ENCODE measurements around the gene SPTB.

The SPTB gene

DNA sequence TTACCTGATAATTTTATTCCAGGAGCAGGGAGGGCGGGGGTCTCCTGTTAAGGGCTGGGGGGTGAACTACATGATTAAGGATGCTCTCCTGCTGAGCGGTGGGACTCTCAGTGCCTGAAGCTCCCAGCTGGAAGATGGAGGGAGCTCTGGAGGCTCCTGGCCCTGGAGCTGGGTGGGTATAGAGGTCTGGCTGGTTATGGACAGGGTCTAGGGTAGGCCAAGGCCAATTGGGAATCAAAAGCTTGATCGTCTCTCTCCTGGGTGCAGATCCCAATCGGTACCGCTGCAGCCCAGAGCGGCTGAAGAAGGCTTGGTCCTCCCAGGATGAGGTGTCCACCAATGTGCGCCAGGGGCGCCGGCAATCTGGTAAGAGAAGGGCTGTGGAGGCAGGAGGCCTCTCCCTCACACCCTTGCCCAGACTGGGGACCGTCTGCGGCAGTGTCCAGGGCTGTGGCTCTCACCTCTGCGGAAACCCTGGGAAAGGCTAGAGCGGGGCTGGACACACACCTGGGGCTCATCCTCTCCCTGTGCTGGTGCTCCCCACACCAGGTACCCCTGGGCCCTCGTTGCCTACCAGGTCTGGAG, 147.1 kb downstream of the SPTB start:
- no peak for TF ChIP-seq CTCF (IDR thresholded peaks at IDR 0.05; ENCODE audit: borderline replicate concordance, insufficient read depth, low read depth, low read length)
- H3K4me3 ChIP-seq (ENCODE audit: low read depth, low read length) = no peak overlapping the region

DNA sequence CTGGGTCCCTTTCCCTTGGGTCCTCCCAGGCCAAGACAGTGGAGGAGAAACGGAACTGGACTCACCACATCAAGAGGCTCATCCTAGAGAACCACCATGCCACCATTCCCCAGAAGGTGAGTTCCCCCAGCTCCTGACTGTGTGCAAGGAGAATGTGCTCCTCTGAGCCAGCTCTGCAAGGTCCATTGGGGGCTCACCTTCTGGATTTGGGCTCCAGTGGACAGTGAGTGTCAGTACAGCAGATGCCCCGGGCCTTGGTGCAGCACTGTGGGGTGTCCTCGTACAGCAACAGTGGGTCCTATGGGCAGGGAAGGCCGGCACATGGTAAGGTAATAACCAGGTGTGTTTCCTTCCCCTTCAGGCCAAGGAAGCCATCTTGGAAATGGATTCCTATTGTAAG, 147.6 kb downstream of the SPTB start:
- H3K4me3 ChIP-seq (ENCODE audit: low read depth, low read length) = no peak overlapping the region
- TF ChIP-seq CTCF (IDR thresholded peaks at IDR 0.05; ENCODE audit: borderline replicate concordance, insufficient read depth, low read depth, low read length) = no peak

DNA sequence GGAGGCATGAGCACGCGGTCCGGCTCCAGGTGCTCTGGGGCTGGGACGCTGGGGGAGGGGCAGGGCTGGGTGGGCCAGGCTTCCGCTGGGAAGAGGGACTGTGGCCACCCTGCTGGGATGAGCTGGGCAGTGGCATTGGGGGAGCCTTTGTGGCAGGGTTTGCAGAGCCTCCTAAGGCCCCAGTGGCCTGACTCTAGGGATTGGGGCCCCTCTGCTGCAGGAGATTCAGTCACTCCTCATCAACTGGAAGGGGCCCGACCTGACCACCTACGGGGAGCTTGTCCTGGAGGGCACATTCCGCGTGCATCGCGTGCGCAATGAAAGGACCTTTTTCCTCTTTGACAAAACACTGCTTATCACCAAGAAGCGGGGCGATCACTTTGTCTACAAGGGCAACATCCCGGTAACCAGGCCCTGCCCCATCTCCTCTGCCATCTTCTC, 148.5 kb downstream of the SPTB start:
- no peak overlapping the region for H3K4me3 ChIP-seq (ENCODE audit: low read depth, low read length)
- no peak for TF ChIP-seq CTCF (IDR thresholded peaks at IDR 0.05; ENCODE audit: borderline replicate concordance, insufficient read depth, low read depth, low read length)

DNA sequence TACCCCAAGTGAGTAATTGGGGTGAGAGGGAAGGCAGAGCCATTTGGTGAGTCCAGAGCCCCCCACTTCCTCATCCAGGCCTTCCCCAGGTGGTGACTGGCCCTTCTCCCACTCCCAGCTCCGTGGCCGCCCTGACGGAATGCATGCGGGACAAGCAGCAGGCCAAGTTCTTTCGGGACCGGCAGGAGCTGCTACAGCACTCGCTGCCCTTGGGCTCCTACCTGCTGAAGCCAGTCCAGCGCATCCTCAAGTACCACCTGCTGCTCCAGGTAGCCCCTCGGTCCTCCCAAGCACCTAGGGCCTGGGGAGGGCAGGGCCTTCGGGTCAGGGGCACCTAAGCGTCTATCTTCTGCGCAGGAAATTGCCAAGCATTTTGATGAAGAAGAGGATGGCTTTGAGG, 149.0 kb downstream of the SPTB start:
- no peak overlapping the region for H3K4me3 ChIP-seq (ENCODE audit: low read depth, low read length)
- no peak for TF ChIP-seq CTCF (IDR thresholded peaks at IDR 0.05; ENCODE audit: borderline replicate concordance, insufficient read depth, low read depth, low read length)

DNA sequence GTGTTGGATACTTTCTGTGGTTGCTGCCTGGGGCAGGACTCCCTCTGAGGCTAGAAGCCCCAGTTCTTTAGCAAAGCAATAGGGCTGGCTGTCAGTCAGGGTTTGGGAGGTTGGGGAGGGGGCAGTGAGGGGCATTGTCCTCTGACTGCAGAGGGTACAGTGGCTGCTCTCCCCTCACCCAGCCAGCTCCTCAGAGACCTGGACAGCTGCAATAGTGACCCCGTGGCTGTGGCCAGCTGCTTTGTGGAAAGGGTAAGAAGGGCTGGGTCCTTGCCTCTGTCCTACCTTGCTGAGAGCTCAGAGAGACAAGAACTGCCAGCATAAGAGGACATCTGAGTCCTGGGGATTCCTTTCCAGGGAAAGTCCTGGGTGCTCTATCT, 149.7 kb downstream of the SPTB start:
- no peak for TF ChIP-seq CTCF (IDR thresholded peaks at IDR 0.05; ENCODE audit: borderline replicate concordance, insufficient read depth, low read depth, low read length)

GRCh38 chr14:64729386-64730060, 150.2 kb downstream of the SPTB start:
- H3K4me3 ChIP-seq (ENCODE audit: low read depth, low read length) = no peak overlapping the region
- TF ChIP-seq CTCF (IDR thresholded peaks at IDR 0.05; ENCODE audit: borderline replicate concordance, insufficient read depth, low read depth, low read length) = no peak

More for the DNA sequence above, 149.7 kb downstream of the SPTB start:
- no peak overlapping the region for H3K4me3 ChIP-seq (ENCODE audit: low read depth, low read length)

- TF ChIP-seq CTCF (IDR thresholded peaks at IDR 0.05; ENCODE audit: borderline replicate concordance, insufficient read depth, low read depth, low read length) = no peak
Observed at GRCh38 chr14:64728856-64729255, 150.9 kb downstream of the SPTB start.

More at GRCh38 chr14:64728856-64729255, 150.9 kb downstream of the SPTB start:
- H3K4me3 ChIP-seq (ENCODE audit: low read depth, low read length) = no peak overlapping the region

All from GM12875 (cell line).